ENCODE data around the gene NFE2L3.

GRCh38 chr7:26181474-26182227, 29.7 kb downstream of the NFE2L3 start:
- no peak for TF ChIP-seq POLR2A (IDR thresholded peaks at IDR 0.05)
- TF ChIP-seq POLR2AphosphoS5 (IDR thresholded peaks at IDR 0.05) = no peak
- TF ChIP-seq, protein P1, sequence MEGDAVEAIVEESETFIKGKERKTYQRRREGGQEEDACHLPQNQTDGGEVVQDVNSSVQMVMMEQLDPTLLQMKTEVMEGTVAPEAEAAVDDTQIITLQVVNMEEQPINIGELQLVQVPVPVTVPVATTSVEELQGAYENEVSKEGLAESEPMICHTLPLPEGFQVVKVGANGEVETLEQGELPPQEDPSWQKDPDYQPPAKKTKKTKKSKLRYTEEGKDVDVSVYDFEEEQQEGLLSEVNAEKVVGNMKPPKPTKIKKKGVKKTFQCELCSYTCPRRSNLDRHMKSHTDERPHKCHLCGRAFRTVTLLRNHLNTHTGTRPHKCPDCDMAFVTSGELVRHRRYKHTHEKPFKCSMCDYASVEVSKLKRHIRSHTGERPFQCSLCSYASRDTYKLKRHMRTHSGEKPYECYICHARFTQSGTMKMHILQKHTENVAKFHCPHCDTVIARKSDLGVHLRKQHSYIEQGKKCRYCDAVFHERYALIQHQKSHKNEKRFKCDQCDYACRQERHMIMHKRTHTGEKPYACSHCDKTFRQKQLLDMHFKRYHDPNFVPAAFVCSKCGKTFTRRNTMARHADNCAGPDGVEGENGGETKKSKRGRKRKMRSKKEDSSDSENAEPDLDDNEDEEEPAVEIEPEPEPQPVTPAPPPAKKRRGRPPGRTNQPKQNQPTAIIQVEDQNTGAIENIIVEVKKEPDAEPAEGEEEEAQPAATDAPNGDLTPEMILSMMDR (IDR thresholded peaks at IDR 0.05) = no peak

Data from suprapubic skin (tissue), 4 donors.